A673 (cell line): ENCODE results near the gene FAM83D. TPM values are rescaled to one million over a fixed set of nuclear protein-coding genes. Genes with fewer than 3 reads are reported as not detected.
A peak's percentile ranks its signal among the peaks of the same experiment; 100 is the strongest.

ENCODE experiments used
- BruUV-seq: library from RNA; stranded (reverse); fragments of 400-500 nt; replicated peaks from 2 replicates; lab custom pipeline; 2021; lab: Mats Ljungman, UMichigan
- CTCF ChIA-PET: fragments of 300-600 bp; sonication (Branson Sonifier 250); formaldehyde crosslinking; loops from one replicate; lab custom pipeline; 2022; ENCODE audit warnings: antibody characterized with exemption; lab: Charles Lee
- POLR2A ChIA-PET: fragments of 300-600 bp; sonication (Branson Sonifier 250); formaldehyde crosslinking; loops from one replicate; lab custom pipeline; 2022; ENCODE audit warnings: antibody characterized with exemption; ENCODE audit not compliant: low non-redundant PET; lab: Charles Lee
- DNase-seq: peaks from one replicate; pipeline ENCODE4 v3.0.0-alpha.2; 2015; ENCODE audit warnings: low spot score
- H3K27ac ChIP-seq: fragments of 200-600 bp; sonication (generic); 2 replicates; pipeline ENCODE4 v1.5.1; 2016; ENCODE audit warnings: mixed run types, low read depth, mild to moderate bottlenecking, mixed read lengths, antibody characterized with exemption, low read length; ENCODE audit not compliant: poor library complexity, severe bottlenecking
- H3K27me3 ChIP-seq: fragments of 200-600 bp; sonication (generic); replicated peaks from 2 replicates; pipeline ENCODE4 v1.6.1; 2017; ENCODE audit warnings: mixed run types, low read depth, mild to moderate bottlenecking, mixed read lengths, antibody characterized with exemption, low read length; ENCODE audit not compliant: insufficient read depth, poor library complexity
- H3K36me3 ChIP-seq: fragments of 200-600 bp; sonication (generic); 2 replicates; pipeline ENCODE4 v1.6.1; 2016; ENCODE audit warnings: mixed run types, mild to moderate bottlenecking, mixed read lengths, antibody characterized with exemption, low read length; ENCODE audit not compliant: insufficient read depth, poor library complexity, severe bottlenecking
- H3K4me1 ChIP-seq: fragments of 200-600 bp; sonication (generic); 2 replicates; pipeline ENCODE4 v1.6.1; 2017; ENCODE audit warnings: mixed run types, mild to moderate bottlenecking, mixed read lengths, antibody characterized with exemption, low read length; ENCODE audit not compliant: insufficient read depth, poor library complexity, severe bottlenecking
- H3K4me3 ChIP-seq: fragments of 200-600 bp; sonication (generic); 2 replicates; pipeline ENCODE4 v1.5.1; 2016; ENCODE audit warnings: low read depth, mixed run types, mild to moderate bottlenecking, mixed read lengths, low read length; ENCODE audit not compliant: poor library complexity, severe bottlenecking
- H3K9me3 ChIP-seq: fragments of 200-600 bp; sonication (generic); 2 replicates; pipeline ENCODE4 v1.6.1; 2016; ENCODE audit warnings: mixed run types, low read depth, mild to moderate bottlenecking, mixed read lengths, antibody characterized with exemption, low read length; ENCODE audit not compliant: poor library complexity, severe bottlenecking
- CTCF ChIP-seq: fragments of 300-800, 200-600 bp; sonication (generic); conservative IDR thresholded peaks from 2 replicates; pipeline ENCODE4 v1.5.1; 2017; ENCODE audit warnings: low read depth, mild to moderate bottlenecking, antibody characterized with exemption, low read length, moderate library complexity, mixed read lengths
- EZH2 ChIP-seq: fragments of 200-600 bp; sonication (generic); IDR thresholded peaks from 2 replicates; pipeline ENCODE4 v1.6.1; 2017; ENCODE audit warnings: borderline replicate concordance, low read depth, mild to moderate bottlenecking, mixed read lengths, antibody characterized with exemption, low read length; ENCODE audit not compliant: poor library complexity, severe bottlenecking
- intact Hi-C: fragments of 100-400 bp; cut with micrococcal nuclease; formaldehyde crosslinking; loops from one replicate; pipeline ENCODE4 v1.10.0; 2022; ENCODE audit not compliant: unreplicated experiment
- total RNA-seq: library from RNA; stranded (reverse); gene quantifications from 2 replicates; pipeline ENCODE4 v1.2.3, GENCODE V29; 2021

Gene FAM83D
- total RNA-seq, 1 experiment from 2014 or later, result 74.0 TPM

DNA sequence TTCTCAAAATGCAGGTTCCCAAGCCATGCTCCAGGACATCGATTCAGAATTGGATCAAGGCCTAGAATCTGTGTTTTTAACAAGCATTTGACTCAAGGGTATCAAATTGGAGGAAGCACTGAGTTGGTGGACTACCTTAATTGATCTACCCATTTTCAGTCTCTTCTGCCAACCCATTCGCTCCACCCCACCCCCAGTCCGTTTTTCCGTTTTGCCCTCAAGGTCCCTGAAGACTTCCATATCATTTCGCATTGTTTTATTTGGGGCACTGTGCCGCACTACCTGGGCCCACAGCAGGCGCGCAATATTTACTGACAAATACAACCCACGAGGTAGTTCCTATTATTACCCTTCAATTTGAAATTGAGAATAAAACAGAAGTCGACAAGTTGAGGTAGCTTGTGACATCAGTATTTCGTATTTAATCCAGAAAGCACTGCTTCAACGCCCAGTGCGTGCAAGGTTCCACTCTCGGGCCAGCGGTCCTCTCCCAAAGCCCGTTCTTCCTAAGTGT lies 35.4 kb downstream of the FAM83D start:
- intact Hi-C loops, result no loop called here
- DNase-seq, result no peak

DNA sequence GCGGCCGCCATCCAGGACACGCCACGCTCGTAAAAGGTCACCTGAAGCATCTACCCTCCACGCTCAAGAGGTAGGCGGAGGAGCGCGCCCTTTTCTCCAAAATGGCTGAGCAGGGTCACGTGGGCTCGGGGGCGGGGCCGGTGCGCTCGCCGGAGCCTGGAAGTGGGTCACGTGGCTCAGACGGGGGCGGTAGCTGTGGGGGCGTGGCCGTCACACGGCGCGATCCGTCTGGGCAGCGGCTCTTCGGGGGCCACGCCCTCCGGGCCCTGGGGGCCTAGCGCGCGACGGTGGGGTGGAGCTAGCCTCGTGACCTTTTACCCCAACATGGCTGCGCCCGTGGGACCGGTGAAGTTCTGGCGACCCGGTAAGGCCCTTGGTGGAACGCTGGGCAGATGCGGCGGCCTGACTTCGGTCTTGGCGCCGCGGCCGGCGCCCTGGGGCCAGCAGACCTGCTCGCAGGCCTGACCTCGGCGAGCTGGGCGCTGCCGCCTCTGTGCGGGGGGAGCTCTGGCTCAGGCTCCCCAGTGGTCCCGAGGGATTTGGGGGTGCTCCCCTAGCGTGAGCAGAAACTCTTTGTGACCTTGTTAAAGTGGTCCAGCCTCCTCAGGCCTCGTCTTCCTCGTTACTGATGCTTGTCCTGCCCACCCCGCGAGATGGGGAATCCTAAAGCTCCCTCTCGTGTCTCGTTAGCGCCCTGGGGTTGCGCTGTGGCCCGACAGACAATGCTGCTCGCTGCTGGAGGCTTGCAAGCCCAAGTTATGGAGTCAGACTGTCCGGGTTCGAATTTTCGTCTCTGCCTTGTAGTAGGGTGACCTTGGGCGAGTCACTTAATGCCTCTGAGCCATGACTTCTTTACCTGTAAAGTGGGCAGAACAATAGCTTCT lies 36.1 kb downstream of the FAM83D start, which contains the start of gene DHX35:
Gene DHX35 (plus strand): TSS at position 301 of the 884 bp plus-strand sequence. CDS start 24 bp downstream, at position 325.
- TF ChIP-seq EZH2 (no peak), CTCF (peak; percentile 28; the same call in 1 of the 2 replicates)

More for the DNA sequence above, 35.4 kb downstream of the FAM83D start:
- Histone ChIP-seq H3K9me3 (no peaks in the 10 kb centered on the region), H3K27me3 (no peaks in the 10 kb centered on the region), H3K36me3 (no peaks in the 10 kb centered on the region), H3K4me1 (peaks cover 13% of the 10 kb centered on the region), H3K4me3 (peak overlapping the region; percentile 75), H3K27ac (peak overlapping the region; percentile 84)
- TSS peak; percentile 90 for BruUV-seq
- CTCF ChIA-PET, result interaction anchor here (1.6 to 2.0 kb wide), 2 partner anchors 35 to 88 kb away, joined by 4 to 6 read pairs; partner anchors contain the start of gene FAM83D
- POLR2A ChIA-PET, result interaction anchor here (0.7 kb wide), 2 partner anchors 47 to 1740 kb away, joined by 3 to 6 read pairs; no protein-coding TSS in a partner anchor
- TF ChIP-seq EZH2 (no peak), CTCF (no peak)

GRCh38 chr20:38962928-38963401 lies 36.7 kb downstream of the FAM83D start:
- Histone ChIP-seq H3K9me3 (no peaks in the 10 kb centered on the region), H3K36me3 (no peaks in the 10 kb centered on the region), H3K27me3 (no peaks in the 10 kb centered on the region), H3K4me3 (peak overlapping the region; percentile 75), H3K27ac (peak overlapping the region; percentile 84), H3K4me1 (peaks cover 13% of the 10 kb centered on the region)
- TSS peak; percentile 59 for BruUV-seq
- no peak for DNase-seq
- ChIA-PET CTCF (interaction anchor here (1.6 to 2.0 kb wide), 2 partner anchors 37 to 87 kb away, joined by 4 to 6 read pairs; partner anchors contain the start of gene FAM83D), POLR2A (interaction anchor here (0.6 kb wide), 1 partner anchor 75 kb away, joined by 4 read pairs; no protein-coding TSS in a partner anchor)
- intact Hi-C loops, result no loop called here
- TF ChIP-seq EZH2 (no peak), CTCF (no peak; the same call in 1 of the 2 replicates)

More for the DNA sequence above, 36.1 kb downstream of the FAM83D start, which contains the start of gene DHX35:
- DNase-seq, result peak; percentile 98
- Histone ChIP-seq H3K27me3 (no peaks in the 10 kb centered on the region), H3K27ac (peak within 1 kb of the TSS; percentile 84), H3K4me1 (peaks cover 13% of the 10 kb centered on the region), H3K36me3 (no peaks in the 10 kb centered on the region), H3K9me3 (no peaks in the 10 kb centered on the region), H3K4me3 (peak within 1 kb of the TSS; percentile 75)
- intact Hi-C loops, result no loop called here
- CTCF ChIA-PET, result interaction anchor here (0.6 to 2.0 kb wide), 3 partner anchors 36 to 639 kb away, joined by 3 to 6 read pairs (median 4); partner anchors contain the start of gene FAM83D
- POLR2A ChIA-PET, result interaction anchor here (0.6 to 0.7 kb wide), 3 partner anchors 46 to 1739 kb away, joined by 3 to 6 read pairs (median 4); no protein-coding TSS in a partner anchor
- no TSS peak for BruUV-seq
